ENCODE data around the gene CSAD. TPM values are rescaled to one million over a fixed set of nuclear protein-coding genes. Genes with fewer than 3 reads are reported as not detected.

Gene CSAD
- total and polyA plus RNA-seq, 7 experiments from 2014 or later: 1.3 to 76.3 (median 66.0) TPM

Other genes starting within 250 kb of the CSAD start
- 10 to 100 TPM in 3 of 5 experiments, 1 to 10 TPM in 1, under 1 TPM in 1; 0.46 to 12.0 (median 10.1) TPM for gene KRT18, start 231.8 kb downstream of the CSAD start, total RNA-seq
- 10 to 100 TPM; 14.1 to 23.1 TPM for gene KRT18, start 231.8 kb downstream of the CSAD start, polyA plus RNA-seq
- gene EIF4B, start 174.5 kb downstream of the CSAD start, total RNA-seq: 100 to 1,000 TPM; 380 to 919 (median 833) TPM
- 100 to 1,000 TPM; 134 to 145 TPM for gene EIF4B, start 174.5 kb downstream of the CSAD start, polyA plus RNA-seq
- gene TNS2, start 130.9 kb downstream of the CSAD start, total RNA-seq: 1 to 10 TPM in 4 of 5 experiments, under 1 TPM in 1; 0.73 to 4.4 (median 2.5) TPM
- under 1 TPM; 0.26 to 0.30 TPM for gene TNS2, start 130.9 kb downstream of the CSAD start, polyA plus RNA-seq
- gene SPRYD3, start 101.5 kb downstream of the CSAD start, total RNA-seq: 10 to 100 TPM; 33.0 to 48.0 (median 36.4) TPM
- 10 to 100 TPM; 48.5 to 57.6 TPM for gene SPRYD3, start 101.5 kb downstream of the CSAD start, polyA plus RNA-seq
- gene IGFBP6, start 83.3 kb downstream of the CSAD start, total RNA-seq: under 1 TPM in 3 of 5 experiments, not detected in 2; 0.34 to 0.56 (median 0.54) TPM
- gene IGFBP6, start 83.3 kb downstream of the CSAD start, polyA plus RNA-seq: under 1 TPM; 0.41 to 0.81 TPM
- gene SOAT2, start 77.4 kb downstream of the CSAD start, total RNA-seq: under 1 TPM in 4 of 5 experiments, not detected in 1; 0.35 to 0.69 (median 0.51) TPM
- under 1 TPM in 1 of 2 donors, not detected in 1; 0.31 TPM for gene SOAT2, start 77.4 kb downstream of the CSAD start, polyA plus RNA-seq
- 100 to 1,000 TPM in 2 of 5 experiments, 10 to 100 TPM in 3; 37.2 to 135 (median 49.5) TPM for gene ZNF740, start 203 bp downstream of the CSAD start, total RNA-seq
- gene ZNF740, start 203 bp downstream of the CSAD start, polyA plus RNA-seq: 1 to 10 TPM; 3.6 to 3.8 TPM
- 100 to 1,000 TPM; 208 to 760 (median 408) TPM for gene ITGB7, start 26.3 kb upstream of the CSAD start, total RNA-seq
- 100 to 1,000 TPM; 191 to 205 TPM for gene ITGB7, start 26.3 kb upstream of the CSAD start, polyA plus RNA-seq
- 10 to 100 TPM; 22.4 to 73.1 (median 57.4) TPM for gene RARG, start 51.3 kb upstream of the CSAD start, total RNA-seq
- gene RARG, start 51.3 kb upstream of the CSAD start, polyA plus RNA-seq: 10 to 100 TPM in 1 of 2 donors, 1 to 10 TPM in 1; 6.4 to 17.2 TPM
- gene ESPL1, start 87.4 kb upstream of the CSAD start, total RNA-seq: 10 to 100 TPM in 1 of 5 experiments, 1 to 10 TPM in 2, under 1 TPM in 2; 0.08 to 65.4 (median 1.1) TPM
- gene ESPL1, start 87.4 kb upstream of the CSAD start, polyA plus RNA-seq: not detected
- 100 to 1,000 TPM; 323 to 785 (median 692) TPM for gene PFDN5, start 114.6 kb upstream of the CSAD start, total RNA-seq
- 1,000 to 10,000 TPM; 1,766 to 1,956 TPM for gene PFDN5, start 114.6 kb upstream of the CSAD start, polyA plus RNA-seq
- 10 to 100 TPM; 38.9 to 55.9 (median 49.2) TPM for gene MYG1, start 118.8 kb upstream of the CSAD start, total RNA-seq
- 10 to 100 TPM; 69.6 to 75.1 TPM for gene MYG1, start 118.8 kb upstream of the CSAD start, polyA plus RNA-seq
- 10 to 100 TPM; 35.4 to 73.5 (median 69.0) TPM for gene AAAS, start 140.7 kb upstream of the CSAD start, total RNA-seq
- gene AAAS, start 140.7 kb upstream of the CSAD start, polyA plus RNA-seq: 10 to 100 TPM; 45.9 to 58.2 TPM
- not detected for gene SP7, start 155.4 kb upstream of the CSAD start, total RNA-seq
- gene SP7, start 155.4 kb upstream of the CSAD start, polyA plus RNA-seq: under 1 TPM; 0.13 to 0.18 TPM
- 100 to 1,000 TPM in 2 of 5 experiments, 10 to 100 TPM in 3; 62.7 to 103 (median 79.6) TPM for gene SP1, start 199.3 kb upstream of the CSAD start, total RNA-seq
- 10 to 100 TPM; 10.2 to 13.6 TPM for gene SP1, start 199.3 kb upstream of the CSAD start, polyA plus RNA-seq
- gene AMHR2, start 242.9 kb upstream of the CSAD start, total RNA-seq: not detected
- not detected for gene AMHR2, start 242.9 kb upstream of the CSAD start, polyA plus RNA-seq

Measured in naive thymus-derived CD4-positive, alpha-beta T cell (primary cell).